ENCODE measurements around the gene HAUS3. TPM values are rescaled to one million over a fixed set of nuclear protein-coding genes. Genes with fewer than 3 reads are reported as not detected.

HAUS3 gene
- total RNA-seq, 1 experiment from 2014 or later, result 18.0 TPM

DNA sequence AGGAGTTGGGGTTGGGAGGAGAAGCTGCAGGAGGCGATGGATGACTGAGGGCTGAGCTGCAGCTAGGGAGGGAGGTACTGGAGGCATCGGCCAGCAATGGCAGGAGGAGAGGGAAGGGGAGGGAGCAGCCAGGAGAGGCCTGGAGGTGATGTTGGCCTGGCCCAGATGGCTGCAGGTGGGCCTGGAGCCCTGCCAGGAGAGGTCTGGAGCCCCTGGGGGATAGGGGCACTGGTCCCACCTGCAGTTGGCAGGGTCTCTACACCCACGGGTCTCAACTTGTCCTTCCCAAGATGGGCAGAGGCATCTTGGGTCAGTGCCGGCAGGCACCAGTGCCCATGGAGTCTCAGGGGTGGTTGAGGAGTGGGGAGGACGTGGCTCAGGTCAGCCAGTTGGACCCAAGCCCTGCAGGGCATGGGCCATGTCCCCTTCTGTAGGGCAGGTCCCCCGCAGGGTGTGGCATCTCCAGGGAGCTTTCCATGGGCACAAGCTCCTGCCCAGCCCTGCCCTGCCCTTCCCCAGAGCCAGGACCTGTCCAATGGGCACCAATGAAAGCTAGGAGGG, 22.6 kb upstream of the HAUS3 start:
- no peaks in the 10 kb centered on the region for H3K27me3 ChIP-seq (ENCODE audit: insufficient read depth, low read length)
- no peak overlapping the region for H2AFZ ChIP-seq (ENCODE audit: low read length)
- H4K5ac ChIP-seq (ENCODE audit: insufficient read length, low read depth, low read length), result no peak overlapping the region
- Mint-ChIP-seq H3K36me3 (ENCODE audit: insufficient read depth in 1 of 3, low read depth in 3 of 3) (no peaks in the 10 kb centered on the region), H3K4me1 (peaks cover 14 to 23% of the 10 kb centered on the region in 2 experiments), H3K27ac (no peak overlapping the region; a peak in 1 of 7 replicates), H3K27me3 (ENCODE audit: low read depth) (no peaks in the 10 kb centered on the region), H3K4me3 (no peak overlapping the region), H3K9me3 (no peaks in the 10 kb centered on the region)
- H2BK12ac ChIP-seq (ENCODE audit: insufficient read length, low read depth, low read length), result no peak overlapping the region
- H3T11ph ChIP-seq (ENCODE audit: low read length), result no peak overlapping the region
- no peak overlapping the region for H3K18ac ChIP-seq (ENCODE audit: insufficient read length, low read depth, low read length)
- no peak overlapping the region for H4K8ac ChIP-seq (replicated peaks; ENCODE audit: insufficient read length, low read depth, low read length)
- DNase-seq, result no peak
- no peak overlapping the region for H3K56ac ChIP-seq (ENCODE audit: insufficient read length, low read depth, low read length)
- H3K4me2 ChIP-seq (ENCODE audit: insufficient read depth, insufficient read length, low read length), result no peak overlapping the region
- H3K23me2 ChIP-seq (ENCODE audit: insufficient read length, low read depth, low read length, poor library complexity, severe bottlenecking), result peaks cover 9% of the 10 kb centered on the region
- H3K4me1 ChIP-seq (ENCODE audit: insufficient read depth, low read length), result peaks cover 2% of the 10 kb centered on the region; the same call in 1 of the 2 replicates
- H3K9me3 ChIP-seq (ENCODE audit: control insufficient read depth, low read depth, low read length), result no peaks in the 10 kb centered on the region
- no peak overlapping the region for H2BK5ac ChIP-seq (ENCODE audit: insufficient read length, low read length)
- no peak overlapping the region for H2BK20ac ChIP-seq (ENCODE audit: low read depth, low read length, poor library complexity, severe bottlenecking)
- no peak for TF ChIP-seq CTCF (conservative IDR thresholded peaks at IDR 0.05)
- no peaks in the 10 kb centered on the region for H4K20me1 ChIP-seq (ENCODE audit: control insufficient read depth, insufficient read depth, insufficient read length)
- no peak overlapping the region for H4K91ac ChIP-seq (ENCODE audit: insufficient read length, low read depth, low read length)
- no peak overlapping the region for H2BK120ac ChIP-seq (ENCODE audit: low read depth, low read length, poor library complexity, severe bottlenecking)
- H3K79me1 ChIP-seq (ENCODE audit: insufficient read depth, low read depth, low read length, poor library complexity, severe bottlenecking), result no peaks in the 10 kb centered on the region
- no peak overlapping the region for H3K14ac ChIP-seq (ENCODE audit: insufficient read depth, low read length)
- H2AK5ac ChIP-seq (ENCODE audit: insufficient read length, low read length), result no peak overlapping the region
- no peak overlapping the region for H3K23ac ChIP-seq (ENCODE audit: insufficient read length, low read depth, low read length)
- no peak overlapping the region for H3K9ac ChIP-seq (ENCODE audit: extremely low read depth, insufficient read length, low read length)
- H2BK15ac ChIP-seq (ENCODE audit: low read depth, low read length), result no peak overlapping the region
- no CpG with 5 or more reads among the region's 6 CpGs for WGBS (ENCODE audit: extremely low coverage, insufficient read length, low lambda C conversion rate)
- H3K27ac ChIP-seq (ENCODE audit: insufficient read length, low read depth, low read length), result no peak overlapping the region
- no peaks in the 10 kb centered on the region for H3K79me2 ChIP-seq (ENCODE audit: insufficient read depth, low read length)
- H3K4ac ChIP-seq (ENCODE audit: low read depth, low read length), result no peak overlapping the region
